MM.1S (cell line): Measurements from ENCODE around the gene CABLES1.

ENCODE experiments used
- DNase-seq: peaks from one replicate; pipeline ENCODE4 v3.0.0-alpha.2; 2015
- H2AFZ ChIP-seq: fragments of 300-600 bp; sonication (generic); 2 replicates; pipeline ENCODE4 v1.6.0; 2016; ENCODE audit warnings: antibody characterized with exemption, low read length
- H3F3A ChIP-seq: fragments of 300-600 bp; sonication (generic); 2 replicates; pipeline ENCODE4 v1.6.1; 2016; ENCODE audit warnings: mild to moderate bottlenecking, antibody characterized with exemption, low read length, moderate library complexity, mixed read lengths; ENCODE audit not compliant: insufficient read depth
- H3K27ac ChIP-seq: fragments of 300-600 bp; sonication (generic); 2 replicates; pipeline ENCODE4 v1.5.1; 2016; ENCODE audit warnings: mild to moderate bottlenecking, low read length
- H3K27me3 ChIP-seq: fragments of 300-600 bp; sonication (generic); replicated peaks from 2 replicates; pipeline ENCODE4 v1.6.0; 2016; ENCODE audit warnings: low read length; ENCODE audit not compliant: insufficient read depth
- H3K36me3 ChIP-seq: fragments of 300-600 bp; sonication (generic); replicated peaks from 2 replicates; pipeline ENCODE4 v1.6.1; 2016; ENCODE audit warnings: mild to moderate bottlenecking, low read length, mixed read lengths; ENCODE audit not compliant: insufficient read depth
- H3K4me1 ChIP-seq: fragments of 300-600 bp; sonication (generic); 2 replicates; pipeline ENCODE4 v1.6.1; 2016; ENCODE audit warnings: low read length, mixed read lengths
- H3K4me2 ChIP-seq: fragments of 300-600 bp; sonication (generic); 2 replicates; pipeline ENCODE4 v1.6.0; 2016; ENCODE audit warnings: low read depth, low read length
- H3K4me3 ChIP-seq: fragments of 300-600 bp; sonication (generic); 2 replicates; pipeline ENCODE4 v1.5.1; 2016; ENCODE audit warnings: low read length, mixed read lengths
- H3K79me2 ChIP-seq: fragments of 300-600 bp; sonication (generic); 2 replicates; pipeline ENCODE4 v1.6.1; 2016; ENCODE audit warnings: mixed run types, low read length, mixed read lengths
- H3K9ac ChIP-seq: fragments of 300-600 bp; sonication (generic); 2 replicates; pipeline ENCODE4 v1.6.1; 2016; ENCODE audit warnings: low read length, mixed read lengths
- H3K9me2 ChIP-seq: fragments of 300-600 bp; sonication (generic); replicated peaks from 2 replicates; pipeline ENCODE4 v1.6.1; 2016; ENCODE audit warnings: mild to moderate bottlenecking, low read length, mixed read lengths; ENCODE audit not compliant: insufficient read depth
- H3K9me3 ChIP-seq: fragments of 300-600 bp; sonication (generic); replicated peaks from 2 replicates; pipeline ENCODE4 v1.6.1; 2016; ENCODE audit warnings: mild to moderate bottlenecking, low read length, mixed read lengths; ENCODE audit not compliant: insufficient read depth
- H4K20me1 ChIP-seq: fragments of 300-600 bp; sonication (generic); 2 replicates; pipeline ENCODE4 v1.6.1; 2016; ENCODE audit warnings: mild to moderate bottlenecking, low read length, moderate library complexity, mixed read lengths; ENCODE audit not compliant: insufficient read depth
- EZH2 ChIP-seq: fragments of 300-600 bp; sonication (generic); optimal IDR thresholded peaks from 2 replicates; pipeline ENCODE3; 2017; ENCODE audit warnings: low read depth, mild to moderate bottlenecking, antibody characterized with exemption, low read length, mixed read lengths
- EZH2phosphoT487 ChIP-seq: fragments of 300-600 bp; sonication (generic); IDR thresholded peaks from 2 replicates; pipeline ENCODE4 v1.6.1; 2018; ENCODE audit warnings: antibody characterized with exemption, low read length
- TF ChIP-seq, protein P1 (sequence below): fragments of 300-600 bp; sonication (generic); IDR thresholded peaks from 2 replicates; pipeline ENCODE4 v1.5.1; 2016; ENCODE audit warnings: antibody characterized with exemption, low read length, mixed read lengths

CABLES1 gene

GRCh38 chr18:23172591-23173380 lies 37.5 kb downstream of the CABLES1 start:
- H3K79me2 ChIP-seq, result peaks cover 98% of the 10 kb centered on the region

GRCh38 chr18:23173912-23174311 lies 38.6 kb downstream of the CABLES1 start:
- DNase-seq, result no peak
- Histone ChIP-seq H3K4me1 (0 out of 2 replicates have a peak, but pooled peaks cover 9% of the 10 kb centered on the region), H3K27me3 (no peaks in the 10 kb centered on the region), H3K4me2 (no peak overlapping the region), H3K9ac (no peak overlapping the region), H3K27ac (no peak overlapping the region), H2AFZ (no peak overlapping the region), H3K9me2 (no peaks in the 10 kb centered on the region), H3K4me3 (no peak overlapping the region), H4K20me1 (no peaks in the 10 kb centered on the region), H3F3A (no peaks in the 10 kb centered on the region), H3K36me3 (peaks cover 3% of the 10 kb centered on the region; the same call in 1 of the 2 replicates), H3K9me3 (no peaks in the 10 kb centered on the region), H3K79me2 (peaks cover 98% of the 10 kb centered on the region)
- TF ChIP-seq, protein P1, sequence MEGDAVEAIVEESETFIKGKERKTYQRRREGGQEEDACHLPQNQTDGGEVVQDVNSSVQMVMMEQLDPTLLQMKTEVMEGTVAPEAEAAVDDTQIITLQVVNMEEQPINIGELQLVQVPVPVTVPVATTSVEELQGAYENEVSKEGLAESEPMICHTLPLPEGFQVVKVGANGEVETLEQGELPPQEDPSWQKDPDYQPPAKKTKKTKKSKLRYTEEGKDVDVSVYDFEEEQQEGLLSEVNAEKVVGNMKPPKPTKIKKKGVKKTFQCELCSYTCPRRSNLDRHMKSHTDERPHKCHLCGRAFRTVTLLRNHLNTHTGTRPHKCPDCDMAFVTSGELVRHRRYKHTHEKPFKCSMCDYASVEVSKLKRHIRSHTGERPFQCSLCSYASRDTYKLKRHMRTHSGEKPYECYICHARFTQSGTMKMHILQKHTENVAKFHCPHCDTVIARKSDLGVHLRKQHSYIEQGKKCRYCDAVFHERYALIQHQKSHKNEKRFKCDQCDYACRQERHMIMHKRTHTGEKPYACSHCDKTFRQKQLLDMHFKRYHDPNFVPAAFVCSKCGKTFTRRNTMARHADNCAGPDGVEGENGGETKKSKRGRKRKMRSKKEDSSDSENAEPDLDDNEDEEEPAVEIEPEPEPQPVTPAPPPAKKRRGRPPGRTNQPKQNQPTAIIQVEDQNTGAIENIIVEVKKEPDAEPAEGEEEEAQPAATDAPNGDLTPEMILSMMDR, result no peak

More at GRCh38 chr18:23172591-23173380, 37.5 kb downstream of the CABLES1 start:
- no peak overlapping the region for H3K4me2 ChIP-seq
- H3K9ac ChIP-seq, result no peak overlapping the region
- no peak overlapping the region; the same call in 1 of the 2 replicates for H3K27ac ChIP-seq
- 0 out of 2 replicates have a peak, but pooled peaks cover 9% of the 10 kb centered on the region for H3K4me1 ChIP-seq
- H3F3A ChIP-seq, result no peaks in the 10 kb centered on the region
- peaks cover 3% of the 10 kb centered on the region; the same call in 1 of the 2 replicates for H3K36me3 ChIP-seq
- no peaks in the 10 kb centered on the region for H3K9me3 ChIP-seq
- no peaks in the 10 kb centered on the region for H3K27me3 ChIP-seq
- TF ChIP-seq EZH2 (no peak), EZH2phosphoT487 (no peak)
- TF ChIP-seq, protein P1, result no peak
- H4K20me1 ChIP-seq, result no peaks in the 10 kb centered on the region
- DNase-seq, result no peak
- H3K9me2 ChIP-seq, result no peaks in the 10 kb centered on the region
- no peak overlapping the region for H3K4me3 ChIP-seq
- no peak overlapping the region for H2AFZ ChIP-seq

- no peaks in the 10 kb centered on the region for H3K9me2 ChIP-seq
- DNase-seq, result no peak
- peaks cover 97% of the 10 kb centered on the region for H3K79me2 ChIP-seq
Observed at GRCh38 chr18:23176701-23177432, 41.6 kb downstream of the CABLES1 start.

More at GRCh38 chr18:23176701-23177432, 41.6 kb downstream of the CABLES1 start:
- Histone ChIP-seq H3K4me2 (no peak overlapping the region), H3F3A (no peaks in the 10 kb centered on the region), H3K27me3 (no peaks in the 10 kb centered on the region), H3K4me3 (no peak overlapping the region), H4K20me1 (no peaks in the 10 kb centered on the region), H3K9me3 (no peaks in the 10 kb centered on the region), H3K27ac (no peak overlapping the region), H2AFZ (no peak overlapping the region), H3K9ac (no peak overlapping the region), H3K4me1 (0 out of 2 replicates have a peak, but pooled peaks cover 5% of the 10 kb centered on the region), H3K36me3 (peaks cover 3% of the 10 kb centered on the region; the same call in 1 of the 2 replicates)
- TF ChIP-seq, protein P1, result no peak
- TF ChIP-seq EZH2, result no peak
